SU-DHL-6 (cell line): ENCODE data around the gene EIF5B.

Source experiments
- CTCF ChIP-seq: fragments of 200-600 bp; sonication (generic); IDR thresholded peaks from one replicate; pipeline ENCODE4 v1.5.1; 2017; ENCODE audit warnings: antibody characterized with exemption, mild to moderate bottlenecking, low read length, moderate library complexity; ENCODE audit not compliant: insufficient read depth, poor library complexity, severe bottlenecking
- EZH2phosphoT487 ChIP-seq: fragments of 200-600 bp; sonication (generic), shearing (Covaris generic); conservative IDR thresholded peaks from 2 replicates; pipeline ENCODE4 v1.6.1; 2018; ENCODE audit warnings: mild to moderate bottlenecking, antibody characterized with exemption, low read length, moderate library complexity, mixed read lengths

- TF ChIP-seq CTCF (no peak), EZH2phosphoT487 (no peak)
Observed at GRCh38 chr2:99336804-99337112, 431 bp upstream of the EIF5B start.
